HG03045 (cell line): ENCODE results near the gene DTNBP1.

Source experiments
- ATAC-seq: cut with Tn5 transposase; IDR thresholded peaks from one replicate; pipeline ENCODE4 v1.9.1; 2021; ENCODE audit warnings: mild to moderate bottlenecking, moderate library complexity; ENCODE audit not compliant: unreplicated experiment

The DTNBP1 gene

GRCh38 chr6:15594512-15595259 is 68.1 kb downstream of the DTNBP1 start:
- ATAC-seq, result no peak

- no peak for ATAC-seq
These were observed 69.0 kb downstream of the DTNBP1 start for GRCh38 chr6:15593798-15594197.

- no peak for ATAC-seq
These were observed 70.2 kb downstream of the DTNBP1 start for GRCh38 chr6:15592610-15593009.

GRCh38 chr6:15588971-15589634 is 73.7 kb downstream of the DTNBP1 start:
- ATAC-seq, result no peak

- no peak for ATAC-seq
These were observed 76.3 kb downstream of the DTNBP1 start for GRCh38 chr6:15586503-15586902.

- no peak for ATAC-seq
These were observed 77.0 kb downstream of the DTNBP1 start for GRCh38 chr6:15585760-15586214.

GRCh38 chr6:15582499-15582898 is 80.3 kb downstream of the DTNBP1 start:
- ATAC-seq, result no peak

- ATAC-seq, result no peak
These were observed 81.1 kb downstream of the DTNBP1 start for GRCh38 chr6:15581751-15582150.

- no peak for ATAC-seq
These were observed 82.5 kb downstream of the DTNBP1 start for GRCh38 chr6:15580326-15580725.

- ATAC-seq, result no peak
These were observed 84.0 kb downstream of the DTNBP1 start for GRCh38 chr6:15578716-15579391.

GRCh38 chr6:15577550-15578171 is 85.2 kb downstream of the DTNBP1 start:
- no peak for ATAC-seq

GRCh38 chr6:15577106-15577505 is 85.7 kb downstream of the DTNBP1 start:
- no peak for ATAC-seq

- ATAC-seq, result no peak
These were observed 87.3 kb downstream of the DTNBP1 start for GRCh38 chr6:15575357-15576033.

- ATAC-seq, result no peak
These were observed 88.3 kb downstream of the DTNBP1 start for GRCh38 chr6:15574486-15574885.

GRCh38 chr6:15574023-15574422 is 88.8 kb downstream of the DTNBP1 start:
- no peak for ATAC-seq

- no peak for ATAC-seq
These were observed 89.4 kb downstream of the DTNBP1 start for GRCh38 chr6:15573384-15573783.

- no peak for ATAC-seq
These were observed 90.4 kb downstream of the DTNBP1 start for GRCh38 chr6:15572296-15573016.

- ATAC-seq, result no peak
These were observed 92.7 kb downstream of the DTNBP1 start for GRCh38 chr6:15570171-15570570.

GRCh38 chr6:15569035-15569995 is 93.5 kb downstream of the DTNBP1 start:
- ATAC-seq, result no peak
